SK-N-SH (cell line): ENCODE data around the gene RTN4RL1. TPM values are rescaled to one million over a fixed set of nuclear protein-coding genes. Genes with fewer than 3 reads are reported as not detected.

Experiments
- CTCF ChIA-PET: fragments of 300-600, 350-600 bp; formaldehyde crosslinking; extraction: SDS; loops from one replicate; lab custom pipeline; 2021; lab: Yijun Ruan, JAX
- POLR2A ChIA-PET: fragments of 350-600 bp; sonication (Branson Sonifier 250); formaldehyde crosslinking; extraction: SDS; loops from one replicate; lab custom pipeline; 2020; ENCODE audit warnings: antibody characterized with exemption, inconsistent platforms; lab: Yijun Ruan, JAX
- DNase-seq: peaks from one replicate; pipeline ENCODE4 v3.0.0; 2012
- H2AFZ ChIP-seq: fragments of 200-600 bp; sonication (generic); 2 replicates; pipeline ENCODE4 v1.8.1; 2016; ENCODE audit warnings: antibody characterized with exemption, mild to moderate bottlenecking, low read depth
- H3F3A ChIP-seq: fragments of 200-600 bp; sonication (generic); replicated peaks from 2 replicates; pipeline ENCODE3; 2016; ENCODE audit warnings: antibody characterized with exemption, mild to moderate bottlenecking; ENCODE audit not compliant: insufficient read depth
- H3K27ac ChIP-seq, 2 experiments: fragments of 200-500 bp in 1 of 2; fragments of 200-600 bp in 1 of 2; sonication (Bioruptor generic) in 1 of 2; sonication (generic), shearing (Covaris generic) in 1 of 2; 2 replicates each; pipeline versions ENCODE4 v1.5.1 to v1.6.1; 2014 to 2016; ENCODE audit warnings: low read depth in 2 of 2, inconsistent platforms in 1 of 2, low read length in 1 of 2, mild to moderate bottlenecking in 1 of 2, mixed read lengths in 1 of 2
- H3K27me3 ChIP-seq: fragments of 200-600 bp; sonication (generic), shearing (Covaris generic); 2 replicates; pipeline ENCODE4 v1.6.1; 2016; ENCODE audit warnings: mixed run types; ENCODE audit not compliant: insufficient read depth
- H3K36me3 ChIP-seq, 2 experiments: fragments of 200-500 bp in 1 of 2; fragments of 200-600 bp in 1 of 2; sonication (Bioruptor generic) in 1 of 2; sonication (generic) in 1 of 2; replicated peaks in 1 of 2; 2 replicates each; pipeline versions ENCODE3 to v1.5.1; 2014 to 2016; ENCODE audit warnings: low read length in 1 of 2, mild to moderate bottlenecking in 1 of 2; ENCODE audit not compliant: insufficient read depth in 2 of 2, control insufficient read depth in 1 of 2
- H3K4me1 ChIP-seq, 2 experiments: fragments of 200-500 bp in 1 of 2; fragments of 200-600 bp in 1 of 2; sonication (Bioruptor generic) in 1 of 2; sonication (generic), shearing (Covaris generic) in 1 of 2; 2 replicates each; pipeline versions ENCODE4 v1.5.1 to v1.6.1; 2014 to 2016; ENCODE audit warnings: low read depth in 1 of 2, low read length in 1 of 2, mixed run types in 1 of 2; ENCODE audit not compliant: insufficient read depth in 2 of 2, control insufficient read depth in 1 of 2
- H3K4me2 ChIP-seq: fragments of 200-600 bp; sonication (generic), shearing (Covaris generic); 2 replicates; pipeline ENCODE4 v1.6.1; 2017; ENCODE audit warnings: mixed run types
- H3K4me3 ChIP-seq, 2 experiments: fragments of 200-500 bp in 1 of 2; fragments of 200-600 bp in 1 of 2; sonication (Bioruptor generic) in 1 of 2; sonication (generic), shearing (Covaris generic) in 1 of 2; 2 replicates each; pipeline versions ENCODE4 v1.5.1 to v1.8.1; 2014 to 2016; ENCODE audit warnings: low read depth in 2 of 2, inconsistent platforms in 1 of 2, low read length in 1 of 2, mild to moderate bottlenecking in 1 of 2, mixed read lengths in 1 of 2, moderate library complexity in 1 of 2
- H3K79me2 ChIP-seq: fragments of 200-600 bp; sonication (generic); 2 replicates; pipeline ENCODE4 v1.8.1; 2017; ENCODE audit warnings: mild to moderate bottlenecking; ENCODE audit not compliant: insufficient read depth
- H3K9ac ChIP-seq: fragments of 200-600 bp; sonication (generic); 2 replicates; pipeline ENCODE4 v1.6.1; 2017; ENCODE audit warnings: mixed run types
- H3K9me2 ChIP-seq: fragments of 200-600 bp; sonication (generic); 2 replicates; pipeline ENCODE4 v1.6.1; 2017; ENCODE audit warnings: mixed run types
- H3K9me3 ChIP-seq: fragments of 200-600 bp; sonication (generic); 2 replicates; pipeline ENCODE4 v1.6.1; 2017; ENCODE audit warnings: mixed run types, mild to moderate bottlenecking, moderate library complexity
- H4K20me1 ChIP-seq: fragments of 200-600 bp; sonication (generic); 2 replicates; pipeline ENCODE4 v1.6.1; 2017; ENCODE audit warnings: mild to moderate bottlenecking, mixed run types; ENCODE audit not compliant: insufficient read depth
- CHD2 ChIP-seq: fragments of 150-350 bp; IDR thresholded peaks from 2 replicates; pipeline ENCODE4 v1.6.1; 2018; ENCODE audit warnings: low read length; ENCODE audit not compliant: partially characterized antibody
- CTCF ChIP-seq: fragments of 200-600 bp; sonication (generic); IDR thresholded peaks from 2 replicates; pipeline ENCODE4 v1.6.1; 2017; ENCODE audit warnings: antibody characterized with exemption, mild to moderate bottlenecking, moderate library complexity
- ELF1 ChIP-seq: IDR thresholded peaks from 2 replicates; pipeline ENCODE4 v1.4.0; 2012
- FOSL2 ChIP-seq: IDR thresholded peaks from 2 replicates; pipeline ENCODE4 v1.4.0; 2012; ENCODE audit warnings: low read depth, mild to moderate bottlenecking, moderate library complexity, borderline replicate concordance
- FOXJ3 ChIP-seq: sonication (generic); formaldehyde crosslinking; IDR thresholded peaks from 2 replicates; pipeline ENCODE4 v1.5.1; 2020; ENCODE audit warnings: mild to moderate bottlenecking, missing genetic modification reagents
- JUND ChIP-seq: IDR thresholded peaks from 2 replicates; pipeline ENCODE4 v1.4.0; 2012
- MEF2A ChIP-seq: IDR thresholded peaks from 2 replicates; pipeline ENCODE4 v1.4.0; 2012; ENCODE audit warnings: low read depth, borderline replicate concordance
- MXI1 ChIP-seq: IDR thresholded peaks from 2 replicates; pipeline ENCODE4 v1.6.1; 2012; ENCODE audit warnings: mild to moderate bottlenecking, low read depth, low read length, improper control_type of control experiment
- NFIC ChIP-seq: IDR thresholded peaks from 2 replicates; pipeline ENCODE4 v1.4.0; 2012; ENCODE audit warnings: borderline replicate concordance
- POLR2AphosphoS5 ChIP-seq: IDR thresholded peaks from 2 replicates; pipeline ENCODE4 v1.6.1; 2012; ENCODE audit warnings: low read depth, low read length
- RAD21 ChIP-seq: IDR thresholded peaks from 2 replicates; pipeline ENCODE4 v1.6.1; 2012; ENCODE audit warnings: mild to moderate bottlenecking, low read length
- RCOR1 ChIP-seq: fragments of 150-350 bp; IDR thresholded peaks from 2 replicates; pipeline ENCODE4 v1.6.1; 2017; ENCODE audit warnings: antibody characterized with exemption, low read length
- RFX5 ChIP-seq: IDR thresholded peaks from 2 replicates; pipeline ENCODE4 v1.6.1; 2012; ENCODE audit warnings: mild to moderate bottlenecking, improper control_type of control experiment, low read length
- RXRA ChIP-seq: IDR thresholded peaks from 2 replicates; pipeline ENCODE4 v1.4.0; 2012; ENCODE audit warnings: low read depth, mild to moderate bottlenecking, borderline replicate concordance
- SIN3A ChIP-seq: IDR thresholded peaks from 2 replicates; pipeline ENCODE4 v1.6.1; 2012; ENCODE audit warnings: low read depth, mild to moderate bottlenecking, low read length, moderate library complexity, borderline replicate concordance
- TAF1 ChIP-seq: IDR thresholded peaks from 2 replicates; pipeline ENCODE4 v1.6.1; 2012; ENCODE audit warnings: low read depth, mild to moderate bottlenecking, low read length, moderate library complexity, borderline replicate concordance
- TCF12 ChIP-seq: IDR thresholded peaks from 2 replicates; pipeline ENCODE4 v1.4.0; 2012
- YY1 ChIP-seq: IDR thresholded peaks from 2 replicates; pipeline ENCODE4 v1.4.0; 2012; ENCODE audit warnings: low read depth, mild to moderate bottlenecking
- WGBS: methylation state at CpG from one replicate; pipeline ENCODE4 v1.1.6; 2017; ENCODE audit warnings: low lambda C conversion rate; 5-methylcytosine and 5-hydroxymethylcytosine counted together
- polyA plus RNA-seq, 3 experiments: library from polyadenylated mRNA; depleted of rRNA; stranded (reverse); fragments of >200 nt; gene quantifications; 2 replicates each; pipeline ENCODE4 v1.2.3, GENCODE V29; 2012
- TF ChIP-seq, protein P1 (sequence below): IDR thresholded peaks from 2 replicates; pipeline ENCODE4 v1.4.0; 2012; ENCODE audit warnings: low read depth
- TF ChIP-seq, protein P2 (sequence below): fragments of 150-350 bp; IDR thresholded peaks from 2 replicates; pipeline ENCODE4 v1.6.1; 2017; ENCODE audit warnings: antibody characterized with exemption, low read length, low read depth, borderline replicate concordance
- TF ChIP-seq, protein P3 (sequence below): fragments of 150-350 bp; IDR thresholded peaks from 2 replicates; pipeline ENCODE4 v1.6.1; 2016; ENCODE audit warnings: mild to moderate bottlenecking, low read depth, low read length
- TF ChIP-seq, protein P4 (sequence below): IDR thresholded peaks from 2 replicates; pipeline ENCODE4; 2012

Gene RTN4RL1
- polyA plus RNA-seq, 1 of the 3 experiments (the other 2 are of a cell fraction), result 0.07 TPM

- Histone ChIP-seq H3F3A (peaks cover 5% of the 10 kb centered on the region), H2AFZ (no peak overlapping the region), H3K36me3 (peaks cover 8 to 39% of the 10 kb centered on the region in 2 experiments), H3K9me2 (no peaks in the 10 kb centered on the region), H3K79me2 (no peaks in the 10 kb centered on the region), H3K9ac (peak overlapping the region; percentile 18; the same call in 1 of the 2 replicates), H3K9me3 (no peaks in the 10 kb centered on the region), H3K4me1 (peaks cover 23 to 25% of the 10 kb centered on the region in 2 experiments; a peak in 3 of 4 replicates), H3K27ac (peak overlapping the region; percentile 20 to 47; a peak in 3 of 4 replicates), H4K20me1 (no peaks in the 10 kb centered on the region), H3K4me3 (no peak overlapping the region), H3K4me2 (peak overlapping the region; percentile 57), H3K27me3 (no peaks in the 10 kb centered on the region)
- DNase-seq, result no peak
- POLR2A ChIA-PET, result no interaction called here
- CTCF ChIA-PET, result interaction anchor here (1.5 to 7.4 kb wide), 2 partner anchors 8 to 12 kb away, joined by 4 to 81 read pairs; partner anchors contain the start of gene HIC1
- TF ChIP-seq FOXJ3 (CRISPR knock-in tag), result no peak
- TF ChIP-seq RXRA, result no peak
- TF ChIP-seq MXI1, result 0 out of 2 replicates have a peak, but pooled peaks have one; percentile 29
- TF ChIP-seq MEF2A, result no peak
- 58% methylated on average over 11 of the region's 11 CpGs for WGBS
Observed at GRCh38 chr17:2062571-2063183, 37.5 kb upstream of the RTN4RL1 start.

GRCh38 chr17:2061441-2061958, 36.4 kb upstream of the RTN4RL1 start:
- CTCF ChIA-PET, result interaction anchor here (0.9 kb wide), 1 partner anchor 183 kb away, joined by 3 read pairs; no protein-coding TSS in a partner anchor
- Histone ChIP-seq H4K20me1 (no peaks in the 10 kb centered on the region), H3K4me3 (no peak overlapping the region), H3K36me3 (peaks cover 8 to 40% of the 10 kb centered on the region in 2 experiments), H3K4me2 (no peak overlapping the region), H3K27me3 (no peaks in the 10 kb centered on the region), H3K4me1 (peaks cover 13 to 18% of the 10 kb centered on the region in 2 experiments; a peak in 3 of 4 replicates), H3K9me3 (no peaks in the 10 kb centered on the region), H3K9me2 (no peaks in the 10 kb centered on the region), H3K79me2 (no peaks in the 10 kb centered on the region), H3K27ac (peak overlapping the region; percentile 19 to 47; a peak in 2 of 4 replicates), H3F3A (peaks cover 5% of the 10 kb centered on the region), H3K9ac (no peak overlapping the region), H2AFZ (no peak overlapping the region)
- WGBS, result 98% methylated on average over 5 of the region's 17 CpGs
- no peak for DNase-seq
- TF ChIP-seq CTCF (no peak), FOSL2 (no peak), MEF2A (no peak), RFX5 (no peak), RCOR1 (no peak), CHD2 (no peak), TAF1 (no peak), SIN3A (no peak), JUND (no peak), POLR2AphosphoS5 (no peak), TCF12 (no peak), RAD21 (no peak), NFIC (no peak), ELF1 (no peak), YY1 (no peak)
- TF ChIP-seq, protein P1, sequence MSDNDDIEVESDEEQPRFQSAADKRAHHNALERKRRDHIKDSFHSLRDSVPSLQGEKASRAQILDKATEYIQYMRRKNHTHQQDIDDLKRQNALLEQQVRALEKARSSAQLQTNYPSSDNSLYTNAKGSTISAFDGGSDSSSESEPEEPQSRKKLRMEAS, result no peak
- TF ChIP-seq, protein P2, sequence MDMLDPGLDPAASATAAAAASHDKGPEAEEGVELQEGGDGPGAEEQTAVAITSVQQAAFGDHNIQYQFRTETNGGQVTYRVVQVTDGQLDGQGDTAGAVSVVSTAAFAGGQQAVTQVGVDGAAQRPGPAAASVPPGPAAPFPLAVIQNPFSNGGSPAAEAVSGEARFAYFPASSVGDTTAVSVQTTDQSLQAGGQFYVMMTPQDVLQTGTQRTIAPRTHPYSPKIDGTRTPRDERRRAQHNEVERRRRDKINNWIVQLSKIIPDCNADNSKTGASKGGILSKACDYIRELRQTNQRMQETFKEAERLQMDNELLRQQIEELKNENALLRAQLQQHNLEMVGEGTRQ, result no peak
- TF ChIP-seq, protein P3, sequence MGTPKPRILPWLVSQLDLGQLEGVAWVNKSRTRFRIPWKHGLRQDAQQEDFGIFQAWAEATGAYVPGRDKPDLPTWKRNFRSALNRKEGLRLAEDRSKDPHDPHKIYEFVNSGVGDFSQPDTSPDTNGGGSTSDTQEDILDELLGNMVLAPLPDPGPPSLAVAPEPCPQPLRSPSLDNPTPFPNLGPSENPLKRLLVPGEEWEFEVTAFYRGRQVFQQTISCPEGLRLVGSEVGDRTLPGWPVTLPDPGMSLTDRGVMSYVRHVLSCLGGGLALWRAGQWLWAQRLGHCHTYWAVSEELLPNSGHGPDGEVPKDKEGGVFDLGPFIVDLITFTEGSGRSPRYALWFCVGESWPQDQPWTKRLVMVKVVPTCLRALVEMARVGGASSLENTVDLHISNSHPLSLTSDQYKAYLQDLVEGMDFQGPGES, result no peak
- TF ChIP-seq, protein P4, sequence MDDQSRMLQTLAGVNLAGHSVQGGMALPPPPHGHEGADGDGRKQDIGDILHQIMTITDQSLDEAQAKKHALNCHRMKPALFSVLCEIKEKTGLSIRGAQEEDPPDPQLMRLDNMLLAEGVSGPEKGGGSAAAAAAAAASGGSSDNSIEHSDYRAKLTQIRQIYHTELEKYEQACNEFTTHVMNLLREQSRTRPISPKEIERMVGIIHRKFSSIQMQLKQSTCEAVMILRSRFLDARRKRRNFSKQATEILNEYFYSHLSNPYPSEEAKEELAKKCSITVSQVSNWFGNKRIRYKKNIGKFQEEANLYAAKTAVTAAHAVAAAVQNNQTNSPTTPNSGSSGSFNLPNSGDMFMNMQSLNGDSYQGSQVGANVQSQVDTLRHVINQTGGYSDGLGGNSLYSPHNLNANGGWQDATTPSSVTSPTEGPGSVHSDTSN, result no peak
- POLR2A ChIA-PET, result no interaction called here
